SH-SY5Y (cell line): ENCODE measurements around the gene PLEKHD1.

ENCODE experiments used
- GATA2 ChIP-seq: IDR thresholded peaks from 2 replicates; pipeline ENCODE4 v1.6.1; 2011; ENCODE audit warnings: mild to moderate bottlenecking, low read depth, low read length
- GATA3 ChIP-seq: IDR thresholded peaks from 2 replicates; pipeline ENCODE4 v1.6.1; 2011; ENCODE audit warnings: low read depth, mild to moderate bottlenecking, low read length, moderate library complexity

The PLEKHD1 gene

DNA sequence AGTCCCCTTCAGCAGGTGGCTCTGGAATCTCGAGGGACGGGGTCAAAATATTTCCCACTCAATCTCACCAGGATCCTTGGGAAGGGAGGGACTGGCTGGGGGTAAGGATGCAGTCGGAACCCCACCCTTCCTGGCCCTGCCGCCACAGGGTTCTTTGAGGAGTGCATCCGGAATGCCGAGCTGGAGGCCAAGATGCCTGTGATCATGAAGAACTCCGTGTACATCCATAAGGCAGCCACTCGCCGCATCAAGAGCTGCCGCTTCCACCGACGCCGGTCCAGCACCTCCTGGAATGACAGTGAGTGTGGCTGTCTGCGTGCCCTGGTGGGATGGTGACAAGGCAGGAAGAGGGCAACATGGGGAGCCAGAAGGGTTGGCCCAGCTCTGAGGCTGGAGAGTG lies 43.1 kb downstream of the PLEKHD1 start:
- TF ChIP-seq GATA3 (no peak), GATA2 (no peak)

DNA sequence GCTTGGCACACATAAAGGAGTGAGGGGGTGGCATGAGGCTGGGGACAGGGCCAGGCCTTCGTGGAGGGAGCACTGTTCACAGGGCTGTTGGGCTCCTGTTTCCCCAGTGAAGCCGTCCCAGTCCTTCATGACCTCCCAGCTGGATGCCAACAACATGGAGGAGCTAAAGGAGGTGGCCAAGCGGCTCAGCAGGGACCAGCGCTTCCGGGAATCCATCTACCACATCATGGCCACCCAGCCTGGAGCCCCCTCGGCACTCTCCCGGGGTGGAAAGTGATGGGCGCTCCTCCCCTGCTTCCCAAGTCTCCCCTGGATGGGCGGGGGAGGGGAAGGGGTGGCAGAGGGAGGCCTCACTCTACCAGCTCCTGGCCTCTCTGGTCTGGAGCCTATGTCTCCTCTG lies 43.6 kb downstream of the PLEKHD1 start:
- TF ChIP-seq GATA3 (no peak), GATA2 (no peak)

GRCh38 chr14:69528930-69529329 lies 44.4 kb downstream of the PLEKHD1 start:
- TF ChIP-seq GATA2 = no peak
- no peak for TF ChIP-seq GATA3

- TF ChIP-seq GATA3 = no peak
- TF ChIP-seq GATA2 = no peak
Measured at GRCh38 chr14:69529563-69529962, 45.0 kb downstream of the PLEKHD1 start.

- TF ChIP-seq GATA2 (no peak), GATA3 (no peak)
Measured at GRCh38 chr14:69530095-69530494, 45.6 kb downstream of the PLEKHD1 start.

DNA sequence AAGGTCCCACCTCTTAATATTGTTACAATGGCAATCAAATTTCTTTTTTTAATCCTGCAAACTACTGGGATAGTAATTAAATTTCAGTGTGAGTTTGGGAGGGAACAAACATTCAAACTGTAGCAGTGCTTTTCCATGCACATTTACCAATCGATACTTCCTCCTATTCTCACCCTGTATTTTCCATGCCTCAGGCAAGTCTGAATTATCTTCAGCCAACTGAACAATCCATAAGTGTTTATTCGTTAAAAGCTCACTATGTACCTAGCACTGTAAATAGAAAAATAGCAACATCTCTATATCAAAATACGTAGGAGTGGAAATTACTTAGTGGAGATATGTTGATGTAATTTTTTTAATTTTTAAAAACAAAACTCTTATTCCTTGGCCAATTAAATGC lies 46.6 kb downstream of the PLEKHD1 start:
- TF ChIP-seq GATA2 (no peak), GATA3 (no peak)

GRCh38 chr14:69532561-69533340 lies 48.2 kb downstream of the PLEKHD1 start:
- TF ChIP-seq GATA2 = no peak
- TF ChIP-seq GATA3 = no peak

DNA sequence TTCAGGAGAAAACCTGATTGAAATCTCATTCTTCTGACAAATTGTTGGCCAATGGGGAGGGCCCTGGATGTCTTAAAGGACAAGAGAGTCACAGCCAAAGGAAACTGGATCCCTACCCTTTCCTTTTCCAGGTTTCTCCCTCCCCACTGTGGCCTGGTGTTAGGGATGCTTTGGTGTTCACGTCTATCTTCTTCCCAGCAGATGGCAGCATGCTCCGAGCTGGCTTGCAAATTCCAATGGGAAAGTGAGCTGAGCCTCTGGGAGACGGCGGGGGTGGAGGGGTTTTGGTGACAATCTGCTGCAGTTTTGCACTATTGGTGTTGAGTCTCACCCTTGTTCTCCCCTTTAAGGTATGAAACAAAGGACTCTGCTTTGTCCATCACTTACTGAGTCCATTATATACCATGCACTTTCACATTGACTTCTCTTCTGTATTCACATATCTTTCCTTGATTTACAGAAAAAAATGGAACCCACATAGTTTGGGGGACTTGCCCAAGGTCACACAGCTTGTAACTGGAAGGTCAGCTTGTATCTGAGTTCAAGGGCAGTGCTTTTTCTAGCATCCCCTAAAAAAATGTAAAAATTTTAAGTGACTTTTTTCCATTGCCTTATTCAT lies 50.8 kb downstream of the PLEKHD1 start:
- no peak for TF ChIP-seq GATA3
- TF ChIP-seq GATA2 = no peak

DNA sequence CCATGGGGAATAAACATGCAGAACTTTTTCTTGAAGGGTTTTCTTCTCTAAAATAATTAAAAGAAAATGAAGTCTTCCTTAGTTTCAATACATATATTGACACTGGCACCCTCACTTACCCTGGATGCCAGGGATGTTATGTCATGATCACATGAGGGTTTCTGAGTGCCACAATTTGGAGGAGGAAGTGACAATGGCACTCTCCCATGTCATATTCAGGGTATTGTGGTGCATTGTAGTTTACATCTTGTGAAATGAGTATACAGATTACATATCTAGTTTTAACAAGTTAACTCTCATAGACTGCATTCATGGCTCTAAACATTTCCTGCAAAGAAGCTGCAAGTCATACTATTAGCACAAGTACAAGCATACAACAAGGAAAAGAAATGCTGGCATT lies 52.4 kb downstream of the PLEKHD1 start:
- TF ChIP-seq GATA2 (no peak), GATA3 (no peak)

GRCh38 chr14:69537900-69538299 lies 53.4 kb downstream of the PLEKHD1 start:
- TF ChIP-seq GATA3 = no peak
- no peak for TF ChIP-seq GATA2

DNA sequence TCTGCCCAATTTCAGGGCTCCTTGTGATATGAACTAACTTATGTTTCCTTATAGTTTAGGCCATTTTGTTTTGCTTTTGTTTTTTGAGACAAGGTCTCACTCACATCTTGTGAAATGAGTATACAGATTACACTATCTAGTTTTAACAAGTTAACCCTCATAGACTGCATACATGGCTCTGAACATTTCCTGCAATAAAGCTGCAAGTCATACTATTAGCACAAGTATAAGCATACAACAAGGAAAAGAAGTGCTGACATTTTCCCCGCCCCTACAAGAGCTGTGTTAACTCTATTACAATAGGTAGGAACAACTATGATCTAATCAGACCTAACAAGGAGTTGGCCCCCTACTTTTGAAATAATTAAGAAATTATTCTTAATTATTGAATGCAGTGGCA lies 54.2 kb downstream of the PLEKHD1 start:
- TF ChIP-seq GATA3 (no peak), GATA2 (no peak)

DNA sequence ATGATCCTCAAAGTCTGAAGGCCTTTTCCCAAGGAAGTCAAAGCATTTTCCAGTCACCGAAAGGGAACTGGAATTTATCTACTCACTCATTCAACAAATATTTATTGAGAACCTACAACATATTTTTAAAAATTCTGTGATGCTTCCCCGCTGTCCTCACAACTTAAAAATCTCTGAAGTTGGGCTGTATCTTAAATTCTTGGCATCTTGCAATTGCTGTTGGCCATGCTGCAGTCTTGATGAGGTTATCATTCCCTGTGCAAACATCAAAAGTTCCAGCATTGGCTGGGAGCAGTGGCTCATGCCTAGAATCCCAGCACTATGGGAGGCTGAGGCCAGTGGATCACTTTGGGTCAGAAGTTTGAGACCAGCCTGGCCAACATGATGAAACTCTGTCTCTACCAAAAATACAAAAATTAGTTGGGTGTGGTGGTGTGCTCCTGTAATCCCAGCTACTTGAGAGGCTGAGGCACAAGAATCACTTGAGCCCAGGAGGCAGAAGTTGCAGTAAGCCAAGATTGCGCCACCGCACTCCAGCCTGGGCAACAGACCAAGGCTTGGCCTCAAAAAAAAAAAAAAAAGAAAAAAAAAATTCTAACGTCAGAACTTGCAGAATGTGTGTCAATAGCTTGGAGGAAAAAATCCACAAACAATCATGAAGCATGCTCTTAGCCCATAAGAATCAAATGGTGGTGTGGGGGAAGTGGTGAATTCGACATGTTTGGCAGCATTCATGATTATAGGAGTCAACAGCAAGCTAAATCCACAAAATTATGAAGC lies 55.3 kb downstream of the PLEKHD1 start:
- TF ChIP-seq GATA2 = no peak
- TF ChIP-seq GATA3 = no peak

GRCh38 chr14:69540654-69541335 lies 56.3 kb downstream of the PLEKHD1 start:
- TF ChIP-seq GATA3 = no peak
- TF ChIP-seq GATA2 = no peak

DNA sequence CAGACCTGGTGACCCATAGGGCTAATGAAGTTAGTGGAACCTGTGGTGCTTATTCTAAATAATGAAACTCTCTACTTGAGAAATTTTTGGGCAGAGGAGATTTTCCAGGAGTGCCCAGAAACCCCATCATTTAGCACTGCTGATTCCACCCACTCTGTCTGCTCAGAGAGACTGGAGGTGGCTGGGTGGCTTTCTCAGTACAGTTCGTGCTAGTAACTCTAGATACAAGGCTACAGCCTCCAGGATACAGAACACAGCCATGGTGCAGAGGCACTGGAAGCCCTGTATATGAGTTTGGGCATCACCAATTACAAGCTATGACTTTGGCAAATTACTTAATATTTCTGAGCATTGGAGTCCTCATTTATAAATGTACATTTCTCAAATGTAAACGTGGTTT lies 57.8 kb downstream of the PLEKHD1 start:
- TF ChIP-seq GATA2 = no peak
